Left ventricle myocardium inferior (tissue), 1 donor: ENCODE results near the gene CLTRN. TPM values are rescaled to one million over a fixed set of nuclear protein-coding genes. Genes with fewer than 3 reads are reported as not detected.
"Not testable (repeated sequence)": the region's sequence is repeated elsewhere in the genome, so short reads cannot be mapped to it uniquely, and the experiment has no call there.

ENCODE experiments used
- DNase-seq: peaks from one replicate; pipeline ENCODE4 v3.0.0-alpha.2; 2020
- H3K27ac ChIP-seq: fragments of 200-600 bp; replicated peaks from 2 replicates; pipeline ENCODE4 v1.8.0; 2021
- H3K27me3 ChIP-seq: fragments of 200-600 bp; 2 replicates; pipeline ENCODE4 v1.8.0; 2021; ENCODE audit warnings: low read depth
- H3K36me3 ChIP-seq: fragments of 200-600 bp; 2 replicates; pipeline ENCODE4 v1.8.0; 2021
- H3K4me1 ChIP-seq: fragments of 200-600 bp; 2 replicates; pipeline ENCODE4 v1.8.0; 2021
- H3K4me3 ChIP-seq: fragments of 200-600 bp; 2 replicates; pipeline ENCODE4 v1.8.0; 2021; ENCODE audit warnings: mild to moderate bottlenecking, moderate library complexity
- H3K9me3 ChIP-seq: fragments of 200-600 bp; replicated peaks from 2 replicates; pipeline ENCODE4 v1.8.0; 2021
- CTCF ChIP-seq: fragments of 200-600 bp; IDR thresholded peaks from 2 replicates; pipeline ENCODE4 v1.8.0; 2021; ENCODE audit warnings: antibody characterized with exemption, mild to moderate bottlenecking, borderline replicate concordance
- intact Hi-C: fragments of 100-400 bp; cut with micrococcal nuclease; formaldehyde crosslinking; loops from one replicate; pipeline ENCODE4 v1.11.0; 2022
- total RNA-seq: library from RNA; stranded (reverse); fragmentation: NEBNext Ultra II Directional; extraction: Animal tissue kit (Norgen Biotek cat#: 25700); gene quantifications from one replicate; pipeline ENCODE4 v1.2.1, GENCODE V29; 2021
- donor health status: DM: no; HTN: yes; CAD: no; lungs with severe emphysema.

Gene CLTRN
- total RNA-seq, 1 donor from 2014 or later = 0.66 TPM

- no peak for DNase-seq
- intact Hi-C loops = no loop called here
- Histone ChIP-seq H3K4me3 (no peak overlapping the region), H3K4me1 (peaks cover 29% of the 10 kb centered on the region), H3K27ac (no peak overlapping the region), H3K36me3 (no peaks in the 10 kb centered on the region), H3K9me3 (no peaks in the 10 kb centered on the region), H3K27me3 (no peaks in the 10 kb centered on the region)
- TF ChIP-seq CTCF = no peak
Observed at GRCh38 chrX:15672881-15673280, 8.3 kb upstream of the CLTRN start.

GRCh38 chrX:15663439-15663838 lies 1.2 kb downstream of the CLTRN start:
- H3K9me3 ChIP-seq = no peaks in the 10 kb centered on the region
- no peaks in the 10 kb centered on the region for H3K4me1 ChIP-seq
- intact Hi-C loops = no loop called here
- DNase-seq = no peak
- TF ChIP-seq CTCF = no peak
- H3K27me3 ChIP-seq = no peaks in the 10 kb centered on the region
- H3K27ac ChIP-seq = no peak overlapping the region
- no peak overlapping the region for H3K4me3 ChIP-seq
- H3K36me3 ChIP-seq = no peaks in the 10 kb centered on the region

DNA sequence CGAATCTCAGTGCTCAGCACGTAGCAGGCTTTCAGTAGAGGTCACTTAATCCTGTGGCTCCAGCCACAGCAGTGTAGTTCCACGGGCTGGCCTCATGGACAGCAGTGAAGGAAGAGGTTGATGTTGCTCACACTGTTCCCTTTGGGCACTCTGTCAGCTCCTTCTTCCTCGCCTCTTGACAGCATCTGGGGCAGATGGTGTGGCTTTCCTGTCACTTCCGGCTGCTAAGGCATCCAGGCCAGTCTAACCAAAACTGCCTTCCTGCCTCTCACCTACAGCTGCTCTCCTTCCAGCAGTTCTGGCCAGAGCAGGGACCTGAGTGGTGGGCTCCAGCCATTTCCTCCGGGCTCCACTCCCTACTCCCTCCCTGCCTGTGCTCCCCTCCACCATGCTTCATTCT lies 9.8 kb downstream of the CLTRN start:
- H3K27ac ChIP-seq, H3K27me3 ChIP-seq, H3K9me3 ChIP-seq, H3K36me3 ChIP-seq, H3K4me3 ChIP-seq, H3K4me1 ChIP-seq, DNase-seq: not testable (repeated sequence)
- intact Hi-C loops = loop anchor here (10.0 kb wide), 1 partner anchor 310 kb away; no protein-coding TSS in a partner anchor

DNA sequence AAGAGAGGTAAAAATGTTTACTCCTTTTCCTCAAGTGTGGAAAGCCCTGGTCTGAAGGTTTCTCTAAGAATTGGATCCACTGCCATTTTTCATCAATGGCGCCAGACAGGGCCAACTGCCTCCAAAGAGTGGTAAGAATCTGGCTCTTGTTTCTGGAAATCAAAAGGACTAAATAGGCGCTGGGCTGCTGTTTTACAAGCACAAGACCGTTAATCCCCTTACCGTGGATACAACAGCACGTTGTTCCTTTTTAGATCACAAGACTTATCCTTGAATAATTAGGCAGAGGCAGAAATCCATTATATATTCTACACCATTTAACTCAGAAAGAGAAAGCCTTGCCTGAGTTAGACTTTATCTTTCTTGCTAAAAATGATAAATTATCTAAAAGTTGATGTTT lies 10.6 kb downstream of the CLTRN start:
- intact Hi-C loops = loop anchor here (10.0 kb wide), 1 partner anchor 309 kb away; no protein-coding TSS in a partner anchor
- H3K27ac ChIP-seq = no peak overlapping the region
- H3K27me3 ChIP-seq = no peaks in the 10 kb centered on the region
- H3K4me1 ChIP-seq = no peaks in the 10 kb centered on the region
- no peak overlapping the region for H3K4me3 ChIP-seq
- no peaks in the 10 kb centered on the region for H3K36me3 ChIP-seq
- no peak for DNase-seq
- no peak for TF ChIP-seq CTCF
- no peaks in the 10 kb centered on the region for H3K9me3 ChIP-seq

GRCh38 chrX:15647510-15647909 lies 17.1 kb downstream of the CLTRN start:
- DNase-seq, H3K27me3 ChIP-seq, intact Hi-C loops: not testable (repeated sequence)

DNA sequence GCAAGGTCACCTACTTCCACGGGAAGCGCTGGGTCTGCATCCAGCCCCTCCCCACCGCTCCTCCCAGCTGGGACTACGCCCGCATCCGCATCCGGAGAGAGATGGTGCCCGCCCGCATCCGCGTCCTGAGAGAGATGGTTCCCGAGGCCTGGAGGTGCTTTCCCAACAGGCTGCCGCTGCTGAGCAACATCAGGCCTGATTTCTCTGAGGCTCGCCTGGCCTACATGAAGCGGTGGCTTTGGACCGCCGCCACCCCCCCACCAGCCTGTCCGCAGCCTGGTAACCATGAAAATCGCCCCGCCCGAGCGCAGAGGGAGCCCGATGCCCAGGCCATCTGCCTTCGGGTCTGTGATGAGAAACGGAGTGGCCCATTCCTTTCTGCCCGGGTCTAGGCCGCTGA lies 18.1 kb downstream of the CLTRN start:
- H3K9me3 ChIP-seq = no peaks in the 10 kb centered on the region
- H3K4me3 ChIP-seq = no peak overlapping the region
- H3K4me1 ChIP-seq = no peaks in the 10 kb centered on the region
- H3K27ac ChIP-seq = no peak overlapping the region
- TF ChIP-seq CTCF = no peak
- H3K36me3 ChIP-seq = no peaks in the 10 kb centered on the region
- DNase-seq = no peak
- H3K27me3 ChIP-seq = no peaks in the 10 kb centered on the region
- intact Hi-C loops = no loop called here

More at GRCh38 chrX:15647510-15647909, 17.1 kb downstream of the CLTRN start:
- not testable (repeated sequence) for H3K36me3 ChIP-seq, H3K9me3 ChIP-seq, H3K27ac ChIP-seq, H3K4me1 ChIP-seq, H3K4me3 ChIP-seq

- H3K36me3 ChIP-seq = no peaks in the 10 kb centered on the region
- H3K27ac ChIP-seq = no peak overlapping the region
- no peak for DNase-seq
- no peak for TF ChIP-seq CTCF
- H3K4me3 ChIP-seq = no peak overlapping the region
- no peaks in the 10 kb centered on the region for H3K4me1 ChIP-seq
- intact Hi-C loops = no loop called here
- H3K27me3 ChIP-seq = no peaks in the 10 kb centered on the region
- no peaks in the 10 kb centered on the region for H3K9me3 ChIP-seq
Observed at GRCh38 chrX:15646031-15646430, 18.6 kb downstream of the CLTRN start.
